H1 (cell line): Measurements from ENCODE around the gene TJP3. TPM values are rescaled to one million over a fixed set of nuclear protein-coding genes. Genes with fewer than 3 reads are reported as not detected.

Experiments
- CTCF ChIA-PET: fragments of 300-600 bp; sonication (Branson Sonifier 250); formaldehyde crosslinking; loops from one replicate; lab custom pipeline; 2021; ENCODE audit not compliant: partially characterized antibody; lab: Charles Lee
- POLR2A ChIA-PET: fragments of 300-600 bp; sonication (Branson Sonifier 250); formaldehyde crosslinking; loops from one replicate; lab custom pipeline; 2021; ENCODE audit warnings: inconsistent platforms; ENCODE audit not compliant: partially characterized antibody; lab: Charles Lee
- DNase-seq, 2 experiments: peaks; one replicate each; pipeline versions ENCODE4 v3.0.0 to v3.0.0-alpha.2; 2010 to 2022; ENCODE audit warnings: low spot score in 2 of 2, low read depth in 1 of 2, mixed read lengths in 1 of 2
- FAIRE-seq: peaks from 2 replicates; lab custom pipeline; 2011; peaks lifted over from hg19 to GRCh38; lab: Jason Lieb, UNC
- H2AFZ ChIP-seq: 2 replicates; pipeline ENCODE4 v1.8.1; 2012; ENCODE audit warnings: low read length, inconsistent platforms
- H2AK5ac ChIP-seq: 2 replicates; pipeline ENCODE4 v1.6.1; 2013; ENCODE audit warnings: low read depth, low read length
- H2BK120ac ChIP-seq: replicated peaks from 2 replicates; pipeline ENCODE3; 2013; ENCODE audit warnings: low read depth, low read length, inconsistent platforms
- H2BK12ac ChIP-seq: 2 replicates; pipeline ENCODE4 v1.6.1; 2013; ENCODE audit warnings: low read depth, low read length
- H2BK15ac ChIP-seq: 2 replicates; pipeline ENCODE4 v1.6.1; 2013; ENCODE audit warnings: low read length
- H2BK20ac ChIP-seq: 2 replicates; pipeline ENCODE4 v1.6.1; 2013; ENCODE audit warnings: low read length
- H2BK5ac ChIP-seq: 2 replicates; pipeline ENCODE4 v1.6.1; 2013; ENCODE audit warnings: low read depth, low read length
- H3K14ac ChIP-seq: 2 replicates; pipeline ENCODE4 v1.6.1; 2013; ENCODE audit warnings: inconsistent platforms; ENCODE audit not compliant: insufficient read length
- H3K18ac ChIP-seq: 2 replicates; pipeline ENCODE4 v1.6.1; 2013; ENCODE audit warnings: low read length; ENCODE audit errors: extremely low read depth
- H3K23ac ChIP-seq: 2 replicates; pipeline ENCODE4 v1.6.1; 2013; ENCODE audit warnings: inconsistent platforms; ENCODE audit not compliant: insufficient read length
- H3K23me2 ChIP-seq: 2 replicates; pipeline ENCODE4 v1.6.1; 2013; ENCODE audit warnings: low read depth, low read length
- H3K27ac ChIP-seq: 2 replicates; pipeline ENCODE4 v1.6.1; 2011; ENCODE audit warnings: low read depth, low read length, inconsistent platforms
- H3K27me3 ChIP-seq, 4 experiments: replicated peaks in 1 of 4; 1 replicate in 1 of 4; 2 replicates in 3 of 4; pipeline versions ENCODE4 v1.6.1 to v1.8.1; 2011 to 2013; ENCODE audit warnings: low read length in 3 of 4, mild to moderate bottlenecking in 3 of 4, inconsistent platforms in 2 of 4, mixed read lengths in 2 of 4, moderate library complexity in 1 of 4; ENCODE audit not compliant: control insufficient read depth in 3 of 4, insufficient read depth in 3 of 4; ENCODE audit errors: extremely low read depth in 1 of 4
- H3K36me3 ChIP-seq, 4 experiments: 2 replicates each; pipeline versions ENCODE4 v1.6.1 to v1.8.1; 2011 to 2013; ENCODE audit warnings: mild to moderate bottlenecking in 4 of 4, low read length in 3 of 4, moderate library complexity in 2 of 4, control low read depth in 1 of 4, inconsistent platforms in 1 of 4; ENCODE audit not compliant: insufficient read depth in 4 of 4, control insufficient read depth in 2 of 4
- H3K4ac ChIP-seq: replicated peaks from 2 replicates; pipeline ENCODE3; 2013; ENCODE audit warnings: low read length, low read depth, mixed read lengths, inconsistent platforms; ENCODE audit not compliant: insufficient read length
- H3K4me1 ChIP-seq, 4 experiments: replicated peaks in 1 of 4; 1 replicate in 1 of 4; 2 replicates in 3 of 4; pipeline versions ENCODE4 v1.6.1 to v1.8.1; 2011 to 2013; ENCODE audit warnings: low read length in 3 of 4, inconsistent platforms in 2 of 4, mixed read lengths in 1 of 4; ENCODE audit not compliant: insufficient read depth in 4 of 4, control insufficient read depth in 3 of 4
- H3K4me2 ChIP-seq, 2 experiments: 2 replicates each; pipeline versions ENCODE4 v1.6.1 to v1.8.1; 2011 to 2013; ENCODE audit warnings: low read depth in 2 of 2, low read length in 2 of 2, control low read depth in 1 of 2, inconsistent platforms in 1 of 2, mild to moderate bottlenecking in 1 of 2; ENCODE audit not compliant: insufficient read depth in 1 of 2
- H3K4me3 ChIP-seq, 4 experiments: fragments of 200-600, 300-600 bp in 1 of 4; sonication (generic), shearing (Covaris generic), sonication (Bioruptor Twin) in 1 of 4; 2 replicates each; pipeline versions ENCODE4 v1.5.1 to v1.8.1; 2011 to 2016; ENCODE audit warnings: low read length in 4 of 4, low read depth in 3 of 4, control low read depth in 2 of 4, inconsistent platforms in 2 of 4, mild to moderate bottlenecking in 2 of 4, mixed read lengths in 1 of 4, moderate library complexity in 1 of 4; ENCODE audit not compliant: insufficient read depth in 2 of 4; ENCODE audit errors: extremely low read depth in 1 of 4
- H3K56ac ChIP-seq: replicated peaks from 2 replicates; pipeline ENCODE3; 2013; ENCODE audit warnings: low read depth, mild to moderate bottlenecking, mixed read lengths, low read length, inconsistent platforms; ENCODE audit not compliant: insufficient read length
- H3K79me1 ChIP-seq: 2 replicates; pipeline ENCODE4 v1.6.1; 2013; ENCODE audit warnings: low read depth, low read length, control low read depth
- H3K79me2 ChIP-seq, 2 experiments: 2 replicates each; pipeline versions ENCODE4 v1.6.1 to v1.8.1; 2012 to 2013; ENCODE audit warnings: low read length in 2 of 2, mild to moderate bottlenecking in 2 of 2, inconsistent platforms in 1 of 2; ENCODE audit not compliant: insufficient read depth in 2 of 2, control insufficient read depth in 1 of 2
- H3K9ac ChIP-seq, 4 experiments: replicated peaks in 1 of 4; 1 replicate in 1 of 4; 2 replicates in 3 of 4; pipeline versions ENCODE4 v1.6.1 to v1.8.1; 2011 to 2013; ENCODE audit warnings: low read depth in 3 of 4, low read length in 3 of 4, control low read depth in 2 of 4, mild to moderate bottlenecking in 2 of 4, moderate library complexity in 2 of 4, inconsistent platforms in 1 of 4; ENCODE audit errors: extremely low read depth in 1 of 4
- H3K9me3 ChIP-seq, 2 experiments: 2 replicates each; pipeline versions ENCODE4 v1.6.1 to v1.8.1; 2012 to 2013; ENCODE audit warnings: mild to moderate bottlenecking in 2 of 2, moderate library complexity in 2 of 2, control low read depth in 1 of 2, inconsistent platforms in 1 of 2, low read depth in 1 of 2, low read length in 1 of 2, mixed read lengths in 1 of 2; ENCODE audit not compliant: insufficient read depth in 2 of 2
- H4K20me1 ChIP-seq, 2 experiments: replicated peaks in 1 of 2; 2 replicates each; pipeline versions ENCODE3 to v1.8.1; 2011 to 2013; ENCODE audit warnings: inconsistent platforms in 2 of 2, low read length in 2 of 2, mild to moderate bottlenecking in 1 of 2; ENCODE audit not compliant: insufficient read depth in 2 of 2, control insufficient read depth in 1 of 2
- H4K5ac ChIP-seq: 2 replicates; pipeline ENCODE4 v1.6.1; 2013; ENCODE audit warnings: low read length, low read depth, mixed read lengths, inconsistent platforms; ENCODE audit not compliant: insufficient read length
- H4K8ac ChIP-seq: 2 replicates; pipeline ENCODE4 v1.8.0; 2013; ENCODE audit warnings: mild to moderate bottlenecking, moderate library complexity, low read length, inconsistent platforms; ENCODE audit not compliant: insufficient read depth; ENCODE audit errors: extremely low read depth
- H4K91ac ChIP-seq: replicated peaks from 2 replicates; pipeline ENCODE3; 2013; ENCODE audit warnings: low read length, mixed read lengths, inconsistent platforms; ENCODE audit not compliant: insufficient read length
- ASH2L ChIP-seq: fragments of 200-600, 300-600 bp; sonication (generic); IDR thresholded peaks from one replicate; pipeline ENCODE4 v1.7.1; 2017; ENCODE audit warnings: low read length
- CREB1 ChIP-seq: IDR thresholded peaks from 2 replicates; pipeline ENCODE4 v1.6.1; 2012; ENCODE audit warnings: inconsistent platforms
- HDAC2 ChIP-seq, 2 experiments: fragments of 300-600 bp in 1 of 2; sonication (generic) in 1 of 2; IDR thresholded peaks; 2 replicates each; pipeline ENCODE4 v1.6.1; 2011 to 2012; ENCODE audit warnings: low read depth in 2 of 2, low read length in 2 of 2, mild to moderate bottlenecking in 2 of 2, moderate library complexity in 2 of 2, borderline replicate concordance in 1 of 2, inconsistent platforms in 1 of 2
- MAX ChIP-seq: IDR thresholded peaks from 2 replicates; pipeline ENCODE4 v1.6.1; 2012; ENCODE audit warnings: inconsistent platforms
- NANOG ChIP-seq: IDR thresholded peaks from 2 replicates; pipeline ENCODE4 v1.6.1; 2011; ENCODE audit warnings: low read length, low read depth, mild to moderate bottlenecking, inconsistent platforms; ENCODE audit not compliant: insufficient read depth, poor library complexity, severe bottlenecking
- SP1 ChIP-seq: IDR thresholded peaks from 2 replicates; pipeline ENCODE4 v1.6.1; 2011; ENCODE audit warnings: low read depth, low read length
- TAF1 ChIP-seq: IDR thresholded peaks from 2 replicates; pipeline ENCODE4 v1.6.1; 2011; ENCODE audit warnings: mild to moderate bottlenecking, low read depth, low read length
- TBP ChIP-seq: IDR thresholded peaks from 2 replicates; pipeline ENCODE4 v1.6.1; 2011; ENCODE audit warnings: low read depth, low read length, improper control_type of control experiment
- TEAD4 ChIP-seq: IDR thresholded peaks from 2 replicates; pipeline ENCODE4 v1.6.1; 2012; ENCODE audit warnings: low read depth, low read length, inconsistent platforms, mixed read lengths
- WGBS, 2 experiments: shearing (Covaris generic) in 1 of 2; methylation state at CpG; one replicate each; pipeline versions ENCODE4 v1.1.6 to v1.1.7; 2013 to 2015; ENCODE audit warnings: low lambda C conversion rate in 2 of 2, mixed read lengths in 2 of 2, inconsistent platforms in 1 of 2, low coverage in 1 of 2, missing lambda C conversion rate in 1 of 2; ENCODE audit not compliant: insufficient replicate concordance in 2 of 2, insufficient coverage in 1 of 2, insufficient read length in 1 of 2; ENCODE audit errors: extremely low coverage in 1 of 2, missing lambda C conversion rate in 1 of 2; 5-methylcytosine and 5-hydroxymethylcytosine counted together
- polyA plus RNA-seq, 7 experiments: library from polyadenylated mRNA; depleted of rRNA in 3 of 7; stranded (reverse) in 5 of 7; unstranded in 2 of 7; fragments of >200 nt in 5 of 7; fragments of 200-250 nt in 2 of 7; gene quantifications; 1 replicate in 5 of 7; 2 replicates in 1 of 7; 4 replicates in 1 of 7; pipeline versions ENCODE4 v1.2.1 to v1.2.3, GENCODE V29; 2011 to 2013; ENCODE audit warnings: missing spikeins in 2 of 7, mixed read lengths in 2 of 7
- total RNA-seq: library from RNA; stranded (reverse); fragmentation: NEBNext Ultra II Directional; extraction: Animal tissue kit (Norgen Biotek cat#: 25700); gene quantifications from 2 replicates; pipeline ENCODE4 v1.2.1, GENCODE V29; 2021

TJP3 gene
- total and polyA plus RNA-seq, 2 of the 8 experiments (the other 6 are each of a cell fraction or from before 2014, with no cell fraction given), result 17.1 to 26.1 TPM

- peak; percentile 83 for TF ChIP-seq SP1
- TF ChIP-seq TBP, result peak; percentile 46; the same call in 1 of the 2 replicates
- 0 out of 2 replicates have a peak, but pooled peaks have one; percentile 26 for TF ChIP-seq TAF1
- no peak for TF ChIP-seq NANOG
- TF ChIP-seq TEAD4, result peak; percentile 70
- TF ChIP-seq MAX, result peak; percentile 61; the same call in 1 of the 2 replicates
- no peak for TF ChIP-seq ASH2L
- TF ChIP-seq CREB1, result 0 out of 2 replicates have a peak, but pooled peaks have one; percentile 24
- peak; percentile 26 to 80; a peak in 3 of 4 replicates for TF ChIP-seq HDAC2 (IDR thresholded peaks at IDR 0.05; ENCODE audit: borderline replicate concordance in 1 of 2, low read depth in 2 of 2, low read length in 2 of 2)
- no peak overlapping the region for H3K4ac ChIP-seq
- no peak overlapping the region for H2BK120ac ChIP-seq
- peak overlapping the region; percentile 72 for H3K18ac ChIP-seq
- ChIA-PET POLR2A (interaction anchor here (0.6 to 1.8 kb wide), 3 partner anchors 17 to 422 kb away, joined by 4 read pairs; partner anchors contain the start of genes MRPL54 and TJP3), CTCF (interaction anchor here (0.6 to 1.7 kb wide), 7 partner anchors 9 to 802 kb away, joined by 3 to 5 read pairs (median 3); no protein-coding TSS in a partner anchor)
- H2BK20ac ChIP-seq, result no peak overlapping the region
- H3K56ac ChIP-seq, result no peak overlapping the region
- H3K36me3 ChIP-seq, result no peaks in the 10 kb centered on the region
- no peaks in the 10 kb centered on the region for H3K79me2 ChIP-seq
- FAIRE-seq (no peak), DNase-seq (peak; percentile 61 to 77)
- 31% methylated on average over 11 of the region's 14 CpGs; no CpG with 5 or more reads in 1 of the 2 experiments for WGBS, 2 experiments
- H3K9ac ChIP-seq, result no peak overlapping the region
- no peak overlapping the region for H2AK5ac ChIP-seq
- no peak overlapping the region for H2BK12ac ChIP-seq
- H2BK15ac ChIP-seq, result no peak overlapping the region
- no peak overlapping the region for H3K23ac ChIP-seq
- peak overlapping the region; percentile 74 for H4K91ac ChIP-seq
- no peaks in the 10 kb centered on the region for H3K79me1 ChIP-seq
- no peak overlapping the region for H3K14ac ChIP-seq
- H2AFZ ChIP-seq, result no peak overlapping the region
- H4K5ac ChIP-seq, result peak overlapping the region; percentile 71
- H4K20me1 ChIP-seq, result no peaks in the 10 kb centered on the region
- no peak overlapping the region for H3K27ac ChIP-seq
- H3K9me3 ChIP-seq, result no peaks in the 10 kb centered on the region
- H3K27me3 ChIP-seq, result peaks cover 0 to 3% (median 0%) of the 10 kb centered on the region in 4 experiments; a peak in 2 of 7 replicates
- H3K4me2 ChIP-seq, result peak overlapping the region; percentile 22 to 47; a peak in 3 of 4 replicates
- H4K8ac ChIP-seq, result peak overlapping the region; percentile 11; the same call in 1 of the 2 replicates
- peaks cover 0 to 13% (median 7%) of the 10 kb centered on the region in 4 experiments; a peak in 6 of 7 replicates for H3K4me1 ChIP-seq
- peaks cover 8% of the 10 kb centered on the region; the same call in 1 of the 2 replicates for H3K23me2 ChIP-seq
- H2BK5ac ChIP-seq, result no peak overlapping the region
- H3K4me3 ChIP-seq, result peak overlapping the region in 1 of 4 experiments; percentile 23; a peak in 1 of 8 replicates
Measured at GRCh38 chr19:3725640-3726310, 17.6 kb downstream of the TJP3 start.
